PC-9 (cell line): ENCODE measurements around the gene NATD1. TPM values are rescaled to one million over a fixed set of nuclear protein-coding genes. Genes with fewer than 3 reads are reported as not detected.

ENCODE experiments used
- BruUV-seq: library from RNA; stranded (reverse); fragments of 400-500 nt; replicated peaks from 2 replicates; lab custom pipeline; 2021; lab: Mats Ljungman, UMichigan
- CTCF ChIA-PET: fragments of 300-600 bp; sonication (Branson Sonifier 250); formaldehyde crosslinking; loops from one replicate; lab custom pipeline; 2022; ENCODE audit warnings: antibody characterized with exemption; lab: Charles Lee
- POLR2A ChIA-PET: fragments of 300-600 bp; sonication (Branson Sonifier 250); formaldehyde crosslinking; loops from one replicate; lab custom pipeline; 2022; ENCODE audit warnings: antibody characterized with exemption; ENCODE audit not compliant: unreplicated experiment; lab: Charles Lee
- DNase-seq, 2 experiments: peaks; one replicate each; pipeline versions ENCODE4 v3.0.0 to v3.0.0-alpha.2; 2015 to 2022; ENCODE audit warnings: mixed read lengths in 1 of 2
- H2AFZ ChIP-seq: fragments of 200-600 bp; sonication (generic); 2 replicates; pipeline ENCODE4 v1.8.1; 2017; ENCODE audit warnings: antibody characterized with exemption
- H3F3A ChIP-seq: fragments of 200-600 bp; sonication (generic); 2 replicates; pipeline ENCODE4 v1.8.1; 2017; ENCODE audit warnings: antibody characterized with exemption, mild to moderate bottlenecking, low read depth; ENCODE audit not compliant: insufficient read depth
- H3K27ac ChIP-seq: fragments of 200-600 bp; sonication (generic); 2 replicates; pipeline ENCODE4 v1.6.1; 2016; ENCODE audit warnings: mixed run types
- H3K27me3 ChIP-seq: fragments of 200-600 bp; sonication (generic); 2 replicates; pipeline ENCODE4 v1.6.1; 2016; ENCODE audit warnings: low read depth, mixed run types; ENCODE audit not compliant: insufficient read depth
- H3K36me3 ChIP-seq: fragments of 200-600 bp; sonication (generic); 2 replicates; pipeline ENCODE4 v1.6.1; 2016; ENCODE audit warnings: low read depth, mixed run types
- H3K4me1 ChIP-seq: fragments of 200-600 bp; sonication (generic); replicated peaks from 2 replicates; pipeline ENCODE4 v1.6.1; 2016; ENCODE audit warnings: mixed run types; ENCODE audit not compliant: insufficient read depth
- H3K4me2 ChIP-seq: fragments of 200-600 bp; sonication (generic); 2 replicates; pipeline ENCODE4 v1.6.1; 2017; ENCODE audit warnings: mixed run types
- H3K4me3 ChIP-seq: fragments of 200-600 bp; sonication (generic); 2 replicates; pipeline ENCODE4 v1.6.1; 2016; ENCODE audit warnings: mixed run types
- H3K79me2 ChIP-seq: fragments of 200-600 bp; sonication (generic); 2 replicates; pipeline ENCODE4 v1.6.1; 2017; ENCODE audit warnings: low read depth, mixed run types
- H3K9me2 ChIP-seq: fragments of 200-600 bp; sonication (generic); 2 replicates; pipeline ENCODE4 v1.8.1; 2017; ENCODE audit warnings: mild to moderate bottlenecking; ENCODE audit not compliant: insufficient read depth
- H3K9me3 ChIP-seq: fragments of 200-600 bp; sonication (generic); 2 replicates; pipeline ENCODE4 v1.8.1; 2016; ENCODE audit warnings: low read depth; ENCODE audit not compliant: insufficient read depth
- H4K20me1 ChIP-seq: fragments of 200-600 bp; sonication (generic); 2 replicates; pipeline ENCODE4 v1.8.1; 2017; ENCODE audit not compliant: insufficient read depth
- EZH2 ChIP-seq: fragments of 200-600 bp; sonication (generic); IDR thresholded peaks from 2 replicates; pipeline ENCODE4 v1.8.0; 2017; ENCODE audit warnings: antibody characterized with exemption, low read depth
- intact Hi-C: fragments of 100-400 bp; cut with micrococcal nuclease; formaldehyde crosslinking; loops from one replicate; pipeline ENCODE4 v1.10.0; 2022; ENCODE audit not compliant: unreplicated experiment
- total RNA-seq: library from RNA; stranded (reverse); gene quantifications from 2 replicates; pipeline ENCODE4 v1.2.3, GENCODE V29; 2021
- TF ChIP-seq, protein P1 (sequence below): fragments of 200-600 bp; sonication (generic); conservative IDR thresholded peaks from 2 replicates; pipeline ENCODE4 v1.6.1; 2017; ENCODE audit warnings: mixed run types, antibody characterized with exemption, mild to moderate bottlenecking, moderate library complexity

NATD1 gene
- total RNA-seq, 1 experiment from 2014 or later: 5.4 TPM

DNA sequence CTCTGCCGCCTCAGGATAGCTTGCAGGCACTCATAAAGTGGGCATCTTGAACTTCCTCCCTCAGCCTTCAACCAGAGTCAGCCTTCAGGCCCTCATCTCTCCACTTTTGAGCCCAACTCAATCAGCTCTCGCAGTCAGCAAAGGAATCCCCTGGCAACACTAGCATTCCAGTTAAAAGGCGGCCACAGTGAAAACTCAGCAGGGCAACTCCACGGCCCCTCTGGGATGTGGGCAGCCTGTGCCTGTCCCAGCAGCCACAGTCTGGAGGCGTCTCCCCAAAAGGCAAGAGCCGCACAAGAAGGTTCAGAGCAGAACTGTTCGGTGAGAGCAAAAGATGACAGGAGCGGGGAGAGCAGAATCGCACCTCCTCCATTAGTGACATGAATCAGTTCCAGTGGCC is 48.3 kb downstream of the NATD1 start:
- intact Hi-C loops: no loop called here
- Histone ChIP-seq H3K4me2 (no peak overlapping the region), H4K20me1 (peaks cover 90% of the 10 kb centered on the region), H3K79me2 (peaks cover 92% of the 10 kb centered on the region), H2AFZ (no peak overlapping the region), H3K4me1 (no peaks in the 10 kb centered on the region), H3K4me3 (no peak overlapping the region), H3K9me2 (no peaks in the 10 kb centered on the region), H3K27ac (no peak overlapping the region), H3K9me3 (no peaks in the 10 kb centered on the region), H3F3A (no peaks in the 10 kb centered on the region), H3K27me3 (no peaks in the 10 kb centered on the region), H3K36me3 (0 out of 2 replicates have a peak, but pooled peaks cover 4% of the 10 kb centered on the region)
- no TSS peak for BruUV-seq
- TF ChIP-seq EZH2: no peak
- TF ChIP-seq, protein P1, sequence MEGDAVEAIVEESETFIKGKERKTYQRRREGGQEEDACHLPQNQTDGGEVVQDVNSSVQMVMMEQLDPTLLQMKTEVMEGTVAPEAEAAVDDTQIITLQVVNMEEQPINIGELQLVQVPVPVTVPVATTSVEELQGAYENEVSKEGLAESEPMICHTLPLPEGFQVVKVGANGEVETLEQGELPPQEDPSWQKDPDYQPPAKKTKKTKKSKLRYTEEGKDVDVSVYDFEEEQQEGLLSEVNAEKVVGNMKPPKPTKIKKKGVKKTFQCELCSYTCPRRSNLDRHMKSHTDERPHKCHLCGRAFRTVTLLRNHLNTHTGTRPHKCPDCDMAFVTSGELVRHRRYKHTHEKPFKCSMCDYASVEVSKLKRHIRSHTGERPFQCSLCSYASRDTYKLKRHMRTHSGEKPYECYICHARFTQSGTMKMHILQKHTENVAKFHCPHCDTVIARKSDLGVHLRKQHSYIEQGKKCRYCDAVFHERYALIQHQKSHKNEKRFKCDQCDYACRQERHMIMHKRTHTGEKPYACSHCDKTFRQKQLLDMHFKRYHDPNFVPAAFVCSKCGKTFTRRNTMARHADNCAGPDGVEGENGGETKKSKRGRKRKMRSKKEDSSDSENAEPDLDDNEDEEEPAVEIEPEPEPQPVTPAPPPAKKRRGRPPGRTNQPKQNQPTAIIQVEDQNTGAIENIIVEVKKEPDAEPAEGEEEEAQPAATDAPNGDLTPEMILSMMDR: no peak
- ChIA-PET CTCF (no interaction called here), POLR2A (no interaction called here)
- no peak for DNase-seq

DNA sequence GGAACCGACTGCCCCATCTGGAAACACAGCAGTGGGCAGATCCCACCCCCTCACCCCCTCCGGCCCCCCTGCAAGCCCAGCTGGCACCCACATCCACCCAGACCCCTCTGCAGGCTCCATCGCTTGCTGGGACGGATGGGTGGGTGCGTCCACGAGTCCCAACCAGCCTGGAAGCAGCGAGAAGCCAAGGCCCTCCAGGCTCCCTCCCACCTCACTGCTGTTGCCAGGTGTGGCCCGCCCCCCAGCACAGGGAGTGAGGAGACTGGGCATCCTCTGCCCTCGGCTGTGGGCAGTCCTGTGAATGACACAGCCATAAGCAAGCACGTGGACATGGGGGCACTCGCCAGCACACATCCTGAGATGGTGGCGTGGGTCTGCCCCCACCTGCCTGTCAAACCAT is 50.7 kb downstream of the NATD1 start:
- Histone ChIP-seq H3K4me2 (no peak overlapping the region), H3K9me3 (no peaks in the 10 kb centered on the region), H3K27me3 (no peaks in the 10 kb centered on the region), H4K20me1 (peaks cover 81% of the 10 kb centered on the region), H3K9me2 (no peaks in the 10 kb centered on the region), H3K27ac (no peak overlapping the region), H3K4me3 (no peak overlapping the region), H3K79me2 (peaks cover 76% of the 10 kb centered on the region), H3F3A (no peaks in the 10 kb centered on the region), H2AFZ (no peak overlapping the region), H3K36me3 (peaks cover 5% of the 10 kb centered on the region; the same call in 1 of the 2 replicates), H3K4me1 (no peaks in the 10 kb centered on the region)
- ChIA-PET CTCF (no interaction called here), POLR2A (no interaction called here)
- intact Hi-C loops: no loop called here
- no peak for TF ChIP-seq EZH2
- TF ChIP-seq, protein P1: no peak
- BruUV-seq: no TSS peak
- DNase-seq: no peak

DNA sequence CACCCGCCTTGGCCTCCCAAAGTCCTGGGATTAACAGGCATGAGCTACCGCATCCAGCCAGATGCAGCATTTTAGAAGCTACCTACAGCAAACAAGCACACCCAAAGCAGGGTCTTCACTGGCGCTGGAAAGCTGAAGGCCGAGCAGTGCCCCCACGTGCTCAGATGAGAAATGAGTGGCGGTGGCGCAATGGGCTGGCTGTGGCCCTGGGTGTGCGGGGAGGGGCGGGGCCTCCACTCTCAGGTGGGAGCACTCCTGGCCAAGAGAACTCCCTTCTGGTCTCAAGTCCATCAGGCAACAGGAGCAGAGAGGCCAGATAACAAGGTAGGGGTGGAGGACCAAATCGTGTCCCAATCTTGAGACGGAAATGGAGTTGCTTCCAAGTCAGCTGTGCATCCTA is 51.3 kb downstream of the NATD1 start:
- H3K4me1 ChIP-seq: no peaks in the 10 kb centered on the region
- no peak overlapping the region for H3K4me3 ChIP-seq
- CTCF ChIA-PET: no interaction called here
- no peaks in the 10 kb centered on the region for H3F3A ChIP-seq
- H3K4me2 ChIP-seq: no peak overlapping the region
- H3K9me2 ChIP-seq: no peaks in the 10 kb centered on the region
- H3K27me3 ChIP-seq: no peaks in the 10 kb centered on the region
- TF ChIP-seq, protein P1: no peak
- no peak for TF ChIP-seq EZH2
- H2AFZ ChIP-seq: no peak overlapping the region
- DNase-seq: no peak
- POLR2A ChIA-PET: no interaction called here
- BruUV-seq: no TSS peak
- H3K79me2 ChIP-seq: peaks cover 69% of the 10 kb centered on the region
- H3K9me3 ChIP-seq: no peaks in the 10 kb centered on the region
- H4K20me1 ChIP-seq: peaks cover 75% of the 10 kb centered on the region
- intact Hi-C loops: no loop called here
- H3K36me3 ChIP-seq: peaks cover 9% of the 10 kb centered on the region; the same call in 1 of the 2 replicates
- H3K27ac ChIP-seq: no peak overlapping the region
